Measurements from ENCODE around the gene FRYL.
A peak's percentile ranks its signal among the peaks of the same experiment; 100 is the strongest.

FRYL gene

GRCh38 chr4:48554606-48555005, 225.5 kb downstream of the FRYL start:
- DNase-seq (ENCODE audit: low read depth), result no peak

- DNase-seq (ENCODE audit: low read depth), result no peak
These were observed 226.4 kb downstream of the FRYL start for GRCh38 chr4:48553720-48554119.

- peak; percentile 40 for DNase-seq (ENCODE audit: low read depth)
These were observed 233.7 kb downstream of the FRYL start for GRCh38 chr4:48546336-48546735.

GRCh38 chr4:48543796-48544195, 236.3 kb downstream of the FRYL start:
- no peak for DNase-seq (ENCODE audit: low read depth)

- no peak for DNase-seq (ENCODE audit: low read depth)
These were observed 237.2 kb downstream of the FRYL start for GRCh38 chr4:48542888-48543287.

GRCh38 chr4:48539597-48539996, 240.5 kb downstream of the FRYL start:
- DNase-seq (ENCODE audit: low read depth), result no peak

- DNase-seq (ENCODE audit: low read depth), result no peak
These were observed 241.7 kb downstream of the FRYL start for GRCh38 chr4:48538358-48538757.

- DNase-seq (ENCODE audit: low read depth), result no peak
These were observed 253.7 kb downstream of the FRYL start for GRCh38 chr4:48526406-48526805.

GRCh38 chr4:48518143-48518542, 261.9 kb downstream of the FRYL start:
- no peak for DNase-seq (ENCODE audit: low read depth)

GRCh38 chr4:48509543-48509942, 270.5 kb downstream of the FRYL start:
- no peak for DNase-seq (ENCODE audit: low read depth)

- DNase-seq (ENCODE audit: low read depth), result no peak
These were observed 273.4 kb downstream of the FRYL start for GRCh38 chr4:48506716-48507115.

- DNase-seq (ENCODE audit: low read depth), result no peak
These were observed 275.7 kb downstream of the FRYL start for GRCh38 chr4:48504352-48504751.

GRCh38 chr4:48504026-48504330, 276.1 kb downstream of the FRYL start:
- DNase-seq (ENCODE audit: low read depth), result no peak

GRCh38 chr4:48503233-48504025, 276.6 kb downstream of the FRYL start:
- peak; percentile 15 for DNase-seq (ENCODE audit: low read depth)

GRCh38 chr4:48499551-48500066, 280.5 kb downstream of the FRYL start:
- no peak for DNase-seq (ENCODE audit: low read depth)

- DNase-seq (ENCODE audit: low read depth), result no peak
These were observed 281.2 kb downstream of the FRYL start for GRCh38 chr4:48498895-48499294.

- no peak for DNase-seq (ENCODE audit: low read depth)
These were observed 284.1 kb downstream of the FRYL start for GRCh38 chr4:48495941-48496340.

GRCh38 chr4:48493452-48494100, 286.5 kb downstream of the FRYL start:
- no peak for DNase-seq (ENCODE audit: low read depth)

GRCh38 chr4:48491514-48492176, 288.4 kb downstream of the FRYL start:
- no peak for DNase-seq (ENCODE audit: low read depth)

GRCh38 chr4:48490680-48491513, 289.2 kb downstream of the FRYL start:
- no peak for DNase-seq (ENCODE audit: low read depth)

GRCh38 chr4:48490012-48490679, 289.9 kb downstream of the FRYL start, which contains the start of gene ZAR1:
Gene ZAR1, plus strand, starts transcription at chr4:48490252. Its CDS starts 40 bp downstream, at chr4:48490292.
- no peak for DNase-seq (ENCODE audit: low read depth)

GRCh38 chr4:48489683-48490011, 290.4 kb downstream of the FRYL start:
- no peak for DNase-seq (ENCODE audit: low read depth)

All from fibroblast of gingiva (primary cell).